ENCODE measurements around the gene PROSER2. TPM values are rescaled to one million over a fixed set of nuclear protein-coding genes. Genes with fewer than 3 reads are reported as not detected.

Gene PROSER2
- total and polyA plus RNA-seq, 9 of the 15 experiments (the other 6 are each of a cell fraction or from before 2014, with no cell fraction given): 0.62 to 14.8 (median 2.9) TPM

GRCh38 chr10:11896549-11897200, 73.5 kb downstream of the PROSER2 start (continued):
- TF ChIP-seq PRDM10 (IDR thresholded peaks at IDR 0.05; ENCODE audit: partially characterized antibody) (peak; percentile 22), ELK1 (CRISPR knock-in tag; IDR thresholded peaks at IDR 0.05) (no peak), ARHGAP35 (IDR thresholded peaks at IDR 0.05; ENCODE audit: partially characterized antibody) (no peak), MAFG (tag; conservative IDR thresholded peaks at IDR 0.05) (no peak), ZNF444 (CRISPR knock-in tag; IDR thresholded peaks at IDR 0.05) (no peak), DPF2 (IDR thresholded peaks at IDR 0.05) (peak; percentile 45), CHCHD3 (CRISPR knock-in tag; IDR thresholded peaks at IDR 0.05) (no peak), FUS (optimal IDR thresholded peaks at IDR 0.05; ENCODE audit: low read depth, low read length) (no peak), MLLT1 (IDR thresholded peaks at IDR 0.05) (peak; percentile 62 to 75; a peak in 3 of 4 replicates), SETDB1 (IDR thresholded peaks at IDR 0.05; ENCODE audit: low read length) (no peak), GABPB1 (CRISPR knock-in tag; IDR thresholded peaks at IDR 0.05) (no peak), FOSL1 (tag; conservative IDR thresholded peaks at IDR 0.05) (no peak), HNRNPL (IDR thresholded peaks at IDR 0.05; ENCODE audit: low read depth, low read length) (no peak), ZNF695 (CRISPR knock-in tag; IDR thresholded peaks at IDR 0.05) (no peak), MTF1 (CRISPR knock-in tag; IDR thresholded peaks at IDR 0.05; ENCODE audit: borderline replicate concordance) (no peak), POLR2AphosphoS5 (IDR thresholded peaks at IDR 0.05; ENCODE audit: control insufficient read depth, insufficient read depth, low read depth, low read length) (peak; percentile 51; the same call in 1 of the 2 replicates), MEF2A (IDR thresholded peaks at IDR 0.05; ENCODE audit: control insufficient read depth, low read depth, low read length) (no peak), ZBTB5 (IDR thresholded peaks at IDR 0.05) (no peak), EP300 (IDR thresholded peaks at IDR 0.05; ENCODE audit: low read length) (peak; percentile 42; the same call in 1 of the 2 replicates), POLR2A (conservative IDR thresholded peaks at IDR 0.05) (peak; percentile 18; the same call in 1 of the 2 replicates), ESRRB (CRISPR knock-in tag; IDR thresholded peaks at IDR 0.05; ENCODE audit: borderline replicate concordance) (no peak), ZBED1 (IDR thresholded peaks at IDR 0.05) (no peak), BRF1 (IDR thresholded peaks at IDR 0.05; ENCODE audit: borderline replicate concordance, extremely low read depth, insufficient read length) (no peak)
